Measurements from ENCODE around the gene TMEM141.

The TMEM141 gene

GRCh38 chr9:136747161-136748060 is 43.7 kb upstream of the TMEM141 start:
- Histone ChIP-seq H4K20me1 (ENCODE audit: insufficient read depth) (no peaks in the 10 kb centered on the region), H3K79me2 (ENCODE audit: insufficient read depth, low read depth) (no peaks in the 10 kb centered on the region), H3K4me1 (ENCODE audit: low read depth, poor library complexity, severe bottlenecking) (no peaks in the 10 kb centered on the region), H3K4me2 (no peak overlapping the region), H3K27me3 (ENCODE audit: insufficient read depth, low read depth) (peaks cover 94% of the 10 kb centered on the region), H2AFZ (ENCODE audit: low read depth) (no peak overlapping the region), H3K27ac (no peak overlapping the region), H3K9ac (no peak overlapping the region), H3K36me3 (ENCODE audit: insufficient read depth) (no peaks in the 10 kb centered on the region), H3K4me3 (IDR thresholded peaks at IDR 0.05; ENCODE audit: insufficient read depth, low read depth, low read length) (no peak overlapping the region)
- TF ChIP-seq CTCF (conservative IDR thresholded peaks at IDR 0.05; ENCODE audit: low read depth, low read length): no peak

GRCh38 chr9:136748201-136748600 is 42.9 kb upstream of the TMEM141 start, which contains the start of gene LCN6:
Gene LCN6, minus strand, starts transcription at chr9:136748525. Its CDS starts 42 bp downstream, at chr9:136748483.
- no peak within 1 kb of the TSS for H3K9ac ChIP-seq
- H2AFZ ChIP-seq (ENCODE audit: low read depth): no peak within 1 kb of the TSS
- no peak within 1 kb of the TSS for H3K4me3 ChIP-seq (IDR thresholded peaks at IDR 0.05; ENCODE audit: insufficient read depth, low read depth, low read length)
- no peaks in the 10 kb centered on the region for H4K20me1 ChIP-seq (ENCODE audit: insufficient read depth)
- H3K27ac ChIP-seq: no peak within 1 kb of the TSS
- no peak within 1 kb of the TSS for H3K4me2 ChIP-seq
- no peaks in the 10 kb centered on the region for H3K4me1 ChIP-seq (ENCODE audit: low read depth, poor library complexity, severe bottlenecking)
- peaks cover 90% of the 10 kb centered on the region for H3K27me3 ChIP-seq (ENCODE audit: insufficient read depth, low read depth)
- no peaks in the 10 kb centered on the region for H3K36me3 ChIP-seq (ENCODE audit: insufficient read depth)
- H3K79me2 ChIP-seq (ENCODE audit: insufficient read depth, low read depth): no peaks in the 10 kb centered on the region
- no peak for TF ChIP-seq CTCF (conservative IDR thresholded peaks at IDR 0.05; ENCODE audit: low read depth, low read length)

- Histone ChIP-seq H3K4me2 (no peak overlapping the region), H3K27ac (no peak overlapping the region)
Measured at GRCh38 chr9:136748666-136749611, 42.2 kb upstream of the TMEM141 start.

More at GRCh38 chr9:136748666-136749611, 42.2 kb upstream of the TMEM141 start:
- Histone ChIP-seq H2AFZ (ENCODE audit: low read depth) (no peak overlapping the region), H3K79me2 (ENCODE audit: insufficient read depth, low read depth) (no peaks in the 10 kb centered on the region), H4K20me1 (ENCODE audit: insufficient read depth) (no peaks in the 10 kb centered on the region), H3K4me3 (IDR thresholded peaks at IDR 0.05; ENCODE audit: insufficient read depth, low read depth, low read length) (no peak overlapping the region), H3K4me1 (ENCODE audit: low read depth, poor library complexity, severe bottlenecking) (no peaks in the 10 kb centered on the region), H3K27me3 (ENCODE audit: insufficient read depth, low read depth) (peaks cover 86% of the 10 kb centered on the region), H3K36me3 (ENCODE audit: insufficient read depth) (no peaks in the 10 kb centered on the region), H3K9ac (no peak overlapping the region)
- no peak for TF ChIP-seq CTCF (conservative IDR thresholded peaks at IDR 0.05; ENCODE audit: low read depth, low read length)
